Breast epithelium (tissue), 3 donors: Measurements from ENCODE around the gene CDC16.

Experiments
- CTCF ChIP-seq, 3 donors: fragments of 450-650 bp; IDR thresholded peaks; one replicate each; pipeline ENCODE4 v1.5.1; 2016 to 2017; ENCODE audit warnings: antibody characterized with exemption in 3 of 3, mild to moderate bottlenecking in 3 of 3, moderate library complexity in 3 of 3
- POLR2A ChIP-seq: fragments of 450-650 bp; IDR thresholded peaks from one replicate; pipeline ENCODE4 v1.6.1; 2016; ENCODE audit warnings: antibody characterized with exemption, mild to moderate bottlenecking, moderate library complexity
- POLR2AphosphoS5 ChIP-seq, 3 donors: sonication (generic); formaldehyde crosslinking; IDR thresholded peaks; one replicate each; pipeline ENCODE4 v1.6.1; 2017; ENCODE audit warnings: antibody characterized with exemption in 3 of 3

- TF ChIP-seq POLR2AphosphoS5 (IDR thresholded peaks at IDR 0.05) = no peak
- TF ChIP-seq CTCF (IDR thresholded peaks at IDR 0.05) = no peak
- TF ChIP-seq POLR2A = no peak
Measured at GRCh38 chr13:114204894-114205293, 29.8 kb upstream of the CDC16 start.
